ENCODE data around the gene ALG14.

ALG14 gene

GRCh38 chr1:95018602-95019369 is 54.0 kb downstream of the ALG14 start:
- Histone ChIP-seq H3K4me3 (ENCODE audit: insufficient read depth, low read length, poor library complexity, severe bottlenecking) (no peak overlapping the region), H3K27me3 (ENCODE audit: low read length) (no peaks in the 10 kb centered on the region), H3K27ac (ENCODE audit: low read depth, low read length) (no peak overlapping the region), H3K9me3 (ENCODE audit: insufficient read depth, low read length) (no peaks in the 10 kb centered on the region), H4K20me1 (ENCODE audit: low read depth, low read length) (no peaks in the 10 kb centered on the region), H3K4me2 (ENCODE audit: low read depth, low read length, poor library complexity, severe bottlenecking) (no peak overlapping the region), H3K9ac (ENCODE audit: low read length) (no peak overlapping the region), H3K79me2 (ENCODE audit: insufficient read depth, low read length) (no peaks in the 10 kb centered on the region), H3F3A (ENCODE audit: insufficient read depth) (no peaks in the 10 kb centered on the region), H3K9me2 (replicated peaks; ENCODE audit: insufficient read depth, low read length) (no peaks in the 10 kb centered on the region), H2AFZ (ENCODE audit: low read depth, low read length, severe bottlenecking) (no peak overlapping the region), H3K36me3 (ENCODE audit: low read length) (no peaks in the 10 kb centered on the region)
- no peak for TF ChIP-seq CTCF (IDR thresholded peaks at IDR 0.05; ENCODE audit: insufficient read depth, low read length, poor library complexity, severe bottlenecking)
- TF ChIP-seq EZH2phosphoT487 (conservative IDR thresholded peaks at IDR 0.05; ENCODE audit: low read length): no peak

DNA sequence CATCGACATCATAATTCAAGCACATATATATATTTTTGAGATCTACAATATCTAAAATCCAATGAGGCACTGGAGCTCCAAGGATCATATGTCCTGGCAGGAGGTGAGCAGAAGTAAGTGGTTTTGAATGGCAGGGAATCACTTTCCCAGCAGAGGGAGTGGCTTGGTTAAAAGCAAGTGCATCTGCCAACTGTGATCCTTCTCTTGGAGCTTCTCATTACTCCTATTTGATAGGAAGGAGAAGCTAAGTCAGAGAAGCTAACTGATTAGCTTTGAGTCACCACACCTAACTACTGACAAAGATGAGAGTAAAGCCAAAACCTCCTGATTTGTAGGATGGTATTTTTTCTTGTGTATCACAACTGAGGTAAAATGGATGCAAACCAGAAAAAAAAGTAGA is 55.0 kb downstream of the ALG14 start:
- no peak overlapping the region for H3K9ac ChIP-seq (ENCODE audit: low read length)
- no peaks in the 10 kb centered on the region for H4K20me1 ChIP-seq (ENCODE audit: low read depth, low read length)
- no peak overlapping the region for H3K4me3 ChIP-seq (ENCODE audit: insufficient read depth, low read length, poor library complexity, severe bottlenecking)
- H2AFZ ChIP-seq (ENCODE audit: low read depth, low read length, severe bottlenecking): no peak overlapping the region
- no peak overlapping the region for H3K27ac ChIP-seq (ENCODE audit: low read depth, low read length)
- no peaks in the 10 kb centered on the region for H3F3A ChIP-seq (ENCODE audit: insufficient read depth)
- no peak overlapping the region for H3K4me2 ChIP-seq (ENCODE audit: low read depth, low read length, poor library complexity, severe bottlenecking)
- no peaks in the 10 kb centered on the region for H3K27me3 ChIP-seq (ENCODE audit: low read length)
- H3K79me2 ChIP-seq (ENCODE audit: insufficient read depth, low read length): no peaks in the 10 kb centered on the region
- H3K9me2 ChIP-seq (replicated peaks; ENCODE audit: insufficient read depth, low read length): no peaks in the 10 kb centered on the region
- TF ChIP-seq CTCF (IDR thresholded peaks at IDR 0.05; ENCODE audit: insufficient read depth, low read length, poor library complexity, severe bottlenecking) (no peak), EZH2phosphoT487 (conservative IDR thresholded peaks at IDR 0.05; ENCODE audit: low read length) (no peak)
- H3K36me3 ChIP-seq (ENCODE audit: low read length): no peaks in the 10 kb centered on the region
- no peaks in the 10 kb centered on the region for H3K9me3 ChIP-seq (ENCODE audit: insufficient read depth, low read length)

GRCh38 chr1:95015076-95015475 is 57.7 kb downstream of the ALG14 start:
- Histone ChIP-seq H3F3A (ENCODE audit: insufficient read depth) (no peaks in the 10 kb centered on the region), H3K27me3 (ENCODE audit: low read length) (no peaks in the 10 kb centered on the region), H3K9me3 (ENCODE audit: insufficient read depth, low read length) (0 out of 2 replicates have a peak, but pooled peaks cover 4% of the 10 kb centered on the region), H3K4me2 (ENCODE audit: low read depth, low read length, poor library complexity, severe bottlenecking) (no peak overlapping the region), H3K36me3 (ENCODE audit: low read length) (no peaks in the 10 kb centered on the region), H3K79me2 (ENCODE audit: insufficient read depth, low read length) (no peaks in the 10 kb centered on the region), H3K27ac (ENCODE audit: low read depth, low read length) (no peak overlapping the region), H3K4me3 (ENCODE audit: insufficient read depth, low read length, poor library complexity, severe bottlenecking) (no peak overlapping the region), H3K9me2 (replicated peaks; ENCODE audit: insufficient read depth, low read length) (no peaks in the 10 kb centered on the region), H2AFZ (ENCODE audit: low read depth, low read length, severe bottlenecking) (no peak overlapping the region), H3K9ac (ENCODE audit: low read length) (no peak overlapping the region), H4K20me1 (ENCODE audit: low read depth, low read length) (no peaks in the 10 kb centered on the region)
- no peak for TF ChIP-seq EZH2phosphoT487 (conservative IDR thresholded peaks at IDR 0.05; ENCODE audit: low read length)
- TF ChIP-seq CTCF (IDR thresholded peaks at IDR 0.05; ENCODE audit: insufficient read depth, low read length, poor library complexity, severe bottlenecking): no peak
